Hippocampal formation (tissue), 2 donors: ENCODE data around the gene SPTBN1.

Source experiments
- DNase-seq, 2 donors: peaks; one replicate each; lab custom pipeline; 2025; lab: John Stamatoyannopoulos, UW

Gene SPTBN1

GRCh38 chr2:54704688-54705605 is 248.8 kb downstream of the SPTBN1 start:
- DNase-seq: peak in 1 of 2 donors; percentile 84

- no peak for DNase-seq
Observed at GRCh38 chr2:54706622-54707021, 250.5 kb downstream of the SPTBN1 start.

- peak in 1 of 2 donors; percentile 17 for DNase-seq
Observed at GRCh38 chr2:54708584-54709335, 252.6 kb downstream of the SPTBN1 start.

GRCh38 chr2:54709336-54709809 is 253.2 kb downstream of the SPTBN1 start:
- no peak for DNase-seq

GRCh38 chr2:54710216-54710615 is 254.1 kb downstream of the SPTBN1 start:
- DNase-seq: no peak

GRCh38 chr2:54712516-54712915 is 256.4 kb downstream of the SPTBN1 start:
- DNase-seq: no peak

GRCh38 chr2:54714996-54715395 is 258.9 kb downstream of the SPTBN1 start:
- DNase-seq: no peak

GRCh38 chr2:54716375-54716774 is 260.2 kb downstream of the SPTBN1 start:
- DNase-seq: no peak

GRCh38 chr2:54720563-54720962 is 264.4 kb downstream of the SPTBN1 start:
- no peak for DNase-seq
